ENCODE measurements around the gene HLF. TPM values are rescaled to one million over a fixed set of nuclear protein-coding genes. Genes with fewer than 3 reads are reported as not detected.
"Not testable (repeated sequence)": the region's sequence is repeated elsewhere in the genome, so short reads cannot be mapped to it uniquely, and the experiment has no call there.

The HLF gene
- total RNA-seq, 2 donors from 2014 or later: 0.11 to 1.8 TPM

GRCh38 chr17:55325406-55325805, 60.6 kb downstream of the HLF start:
- Mint-ChIP-seq H3K27ac (no peak overlapping the region), H3K9me3 (peaks cover 0 to 4% of the 10 kb centered on the region in 2 donors), H3K36me3 (peaks cover 0 to 9% of the 10 kb centered on the region in 2 donors)
- ATAC-seq: no peak
- DNase-seq (ENCODE audit: low spot score in 2 of 2): no peak

GRCh38 chr17:55326030-55326429, 61.3 kb downstream of the HLF start:
- Mint-ChIP-seq H3K27ac (no peak overlapping the region), H3K36me3 (peaks cover 0 to 9% of the 10 kb centered on the region in 2 donors)

GRCh38 chr17:55327225-55328088, 62.7 kb downstream of the HLF start:
- H3K27ac Mint-ChIP-seq: no peak overlapping the region
- ATAC-seq (no peak), DNase-seq (ENCODE audit: low spot score in 2 of 2) (no peak)
- peaks cover 0 to 4% of the 10 kb centered on the region in 2 donors for H3K9me3 Mint-ChIP-seq
- H3K36me3 Mint-ChIP-seq: peaks cover 0 to 9% of the 10 kb centered on the region in 2 donors

More at GRCh38 chr17:55326030-55326429, 61.3 kb downstream of the HLF start:
- ATAC-seq (no peak), DNase-seq (ENCODE audit: low spot score in 2 of 2) (no peak)
- peaks cover 0 to 4% of the 10 kb centered on the region in 2 donors for H3K9me3 Mint-ChIP-seq

GRCh38 chr17:55328514-55328913, 63.8 kb downstream of the HLF start:
- not testable (repeated sequence) for ATAC-seq; H3K27ac Mint-ChIP-seq; H3K36me3 Mint-ChIP-seq; H3K9me3 Mint-ChIP-seq; DNase-seq (ENCODE audit: low spot score in 2 of 2)

GRCh38 chr17:55330344-55330933, 65.7 kb downstream of the HLF start:
- ATAC-seq: no peak
- DNase-seq (ENCODE audit: low spot score in 2 of 2): no peak
- Mint-ChIP-seq H3K27ac (no peak overlapping the region), H3K9me3 (peaks cover 0 to 4% of the 10 kb centered on the region in 2 donors), H3K36me3 (peaks cover 0 to 9% of the 10 kb centered on the region in 2 donors)

GRCh38 chr17:55332296-55333041, 67.7 kb downstream of the HLF start:
- Mint-ChIP-seq H3K9me3 (peaks cover 0 to 4% of the 10 kb centered on the region in 2 donors), H3K36me3 (peaks cover 0 to 9% of the 10 kb centered on the region in 2 donors), H3K27ac (peak overlapping the region in 1 of 2 donors; percentile 2)
- ATAC-seq (no peak), DNase-seq (ENCODE audit: low spot score in 2 of 2) (no peak)

- Mint-ChIP-seq H3K36me3 (no peaks in the 10 kb centered on the region), H3K27ac (no peak overlapping the region), H3K9me3 (no peaks in the 10 kb centered on the region)
- DNase-seq (ENCODE audit: low spot score in 2 of 2) (no peak), ATAC-seq (no peak)
Observed at GRCh38 chr17:55334285-55334684, 69.5 kb downstream of the HLF start.

GRCh38 chr17:55334881-55335540, 70.3 kb downstream of the HLF start:
- no peaks in the 10 kb centered on the region for H3K36me3 Mint-ChIP-seq
- DNase-seq (ENCODE audit: low spot score in 2 of 2): no peak
- H3K9me3 Mint-ChIP-seq: no peaks in the 10 kb centered on the region
- peak overlapping the region in 1 of 2 donors; percentile 19 for H3K27ac Mint-ChIP-seq
- no peak for ATAC-seq

GRCh38 chr17:55335625-55336024, 70.9 kb downstream of the HLF start:
- H3K9me3 Mint-ChIP-seq: no peaks in the 10 kb centered on the region
- H3K27ac Mint-ChIP-seq: no peak overlapping the region
- no peaks in the 10 kb centered on the region for H3K36me3 Mint-ChIP-seq
- DNase-seq (ENCODE audit: low spot score in 2 of 2) (no peak), ATAC-seq (no peak)

GRCh38 chr17:55336426-55336825, 71.7 kb downstream of the HLF start:
- no peaks in the 10 kb centered on the region for H3K36me3 Mint-ChIP-seq
- DNase-seq (ENCODE audit: low spot score in 2 of 2): no peak
- no peak overlapping the region for H3K27ac Mint-ChIP-seq
- no peaks in the 10 kb centered on the region for H3K9me3 Mint-ChIP-seq
- no peak for ATAC-seq

GRCh38 chr17:55340176-55340575, 75.4 kb downstream of the HLF start:
- H3K36me3 Mint-ChIP-seq: no peaks in the 10 kb centered on the region
- H3K27ac Mint-ChIP-seq: no peak overlapping the region
- no peak for ATAC-seq
- DNase-seq (ENCODE audit: low spot score in 2 of 2): no peak
- H3K9me3 Mint-ChIP-seq: no peaks in the 10 kb centered on the region

- ATAC-seq (no peak), DNase-seq (ENCODE audit: low spot score in 2 of 2) (no peak)
- H3K27ac Mint-ChIP-seq: no peak overlapping the region
- H3K9me3 Mint-ChIP-seq: peaks cover 3 to 4% of the 10 kb centered on the region in 2 donors
- peaks cover 5% of the 10 kb centered on the region in 2 donors for H3K36me3 Mint-ChIP-seq
Observed at GRCh38 chr17:55340686-55341085, 75.9 kb downstream of the HLF start.

- Mint-ChIP-seq H3K27ac (no peak overlapping the region), H3K36me3 (peaks cover 5 to 8% of the 10 kb centered on the region in 2 donors), H3K9me3 (peaks cover 4 to 5% of the 10 kb centered on the region in 2 donors)
- no peak for DNase-seq (ENCODE audit: low spot score in 2 of 2)
- ATAC-seq: peak; percentile 58 to 70
Observed at GRCh38 chr17:55341432-55341831, 76.7 kb downstream of the HLF start.

GRCh38 chr17:55342800-55343585, 78.2 kb downstream of the HLF start:
- Mint-ChIP-seq H3K27ac (peak overlapping the region in 1 of 2 donors; percentile 70), H3K36me3 (peaks cover 5 to 11% of the 10 kb centered on the region in 2 donors), H3K9me3 (peaks cover 5 to 6% of the 10 kb centered on the region in 2 donors)
- ATAC-seq (no peak), DNase-seq (ENCODE audit: low spot score in 2 of 2) (no peak)

- DNase-seq (ENCODE audit: low spot score in 2 of 2) (no peak), ATAC-seq (peak; percentile 29 to 47)
- Mint-ChIP-seq H3K27ac (peak overlapping the region in 1 of 2 donors; percentile 54), H3K36me3 (peaks cover 5 to 11% of the 10 kb centered on the region in 2 donors), H3K9me3 (peaks cover 5 to 6% of the 10 kb centered on the region in 2 donors)
Observed at GRCh38 chr17:55343900-55344513, 79.2 kb downstream of the HLF start.

All from activated naive CD4-positive, alpha-beta T cell treated with anti-CD3 and anti-CD28 coated beads, Interleukin-2, amount 50 U/mL, for 72 hours (primary cell).